K562 (cell line): Measurements from ENCODE around the gene RARS1. TPM values are rescaled to one million over a fixed set of nuclear protein-coding genes. Genes with fewer than 3 reads are reported as not detected.

Experiments used
- ATAC-seq: fragments of 200-7000 bp; cut with Tn5 transposase; 3 replicates; pipeline ENCODE4 v1.9.1; 2020; ENCODE audit warnings: moderate library complexity
- BruUV-seq: library from RNA; stranded (reverse); fragments of 400-500 nt; replicated peaks from 2 replicates; lab custom pipeline; 2021; lab: Mats Ljungman, UMichigan
- CTCF ChIA-PET: fragments of 300-600 bp; formaldehyde crosslinking; extraction: SDS; loops from one replicate; lab custom pipeline; 2021; ENCODE audit warnings: low intra/inter-chr PET ratio; lab: Yijun Ruan, JAX
- POLR2A ChIA-PET: fragments of 300-600, 350-650 bp; sonication (Branson Sonifier 250); formaldehyde crosslinking; extraction: SDS; loops from one replicate; lab custom pipeline; 2021; ENCODE audit warnings: antibody characterized with exemption, inconsistent platforms; lab: Yijun Ruan, JAX
- DNase-seq, 4 experiments: peaks; one replicate each; pipeline versions ENCODE4 v3.0.0 to v3.0.0-alpha.2; 2011 to 2018; ENCODE audit warnings: low spot score in 3 of 4, mixed read lengths in 3 of 4; ENCODE audit errors: extremely low read depth in 1 of 4
- FAIRE-seq: peaks from 2 replicates; lab custom pipeline; 2011; peaks lifted over from hg19 to GRCh38; lab: Jason Lieb, UNC
- H2AFZ ChIP-seq: 2 replicates; pipeline ENCODE4 v1.6.0; 2011; ENCODE audit warnings: low read depth, low read length, control low read depth, inconsistent platforms
- H3K27ac ChIP-seq: fragments of 200-600 bp; 3 replicates; pipeline ENCODE4 v1.8.0; 2011; ENCODE audit warnings: low read depth, mild to moderate bottlenecking, control low read depth, inconsistent platforms, low read length, moderate library complexity, mixed read lengths; ENCODE audit errors: extremely low read depth
- H3K27me3 ChIP-seq, 2 experiments: fragments of 300-600 bp in 1 of 2; 2 replicates in 1 of 2; 3 replicates in 1 of 2; pipeline versions ENCODE4 v1.6.0 to v1.8.0; 2011; ENCODE audit warnings: inconsistent platforms in 2 of 2, low read length in 2 of 2, mild to moderate bottlenecking in 1 of 2, mixed read lengths in 1 of 2, moderate library complexity in 1 of 2; ENCODE audit not compliant: control insufficient read depth in 2 of 2, insufficient read depth in 2 of 2
- H3K36me3 ChIP-seq: fragments of 300-600 bp; 3 replicates; pipeline ENCODE4 v1.8.0; 2011; ENCODE audit warnings: mild to moderate bottlenecking, low read length, inconsistent platforms; ENCODE audit not compliant: control insufficient read depth, insufficient read depth
- H3K4me1 ChIP-seq, 2 experiments: fragments of 200-600 bp in 1 of 2; replicated peaks in 1 of 2; 2 replicates in 1 of 2; 3 replicates in 1 of 2; pipeline versions ENCODE4 v1.5.1 to v1.8.0; 2011; ENCODE audit warnings: inconsistent platforms in 2 of 2, low read length in 2 of 2, mild to moderate bottlenecking in 1 of 2, mixed read lengths in 1 of 2, moderate library complexity in 1 of 2; ENCODE audit not compliant: control insufficient read depth in 2 of 2, insufficient read depth in 2 of 2
- H3K4me2 ChIP-seq: 2 replicates; pipeline ENCODE4 v1.6.1; 2011; ENCODE audit warnings: low read length, control low read depth, inconsistent platforms, mixed read lengths; ENCODE audit not compliant: insufficient read depth
- H3K4me3 ChIP-seq: fragments of 200-600 bp; sonication (generic), shearing (Covaris generic); 2 replicates; pipeline ENCODE4 v1.5.1; 2016; ENCODE audit warnings: control low read depth, inconsistent platforms
- H3K79me2 ChIP-seq: fragments of 200-600 bp; 3 replicates; pipeline ENCODE4 v1.8.0; 2011; ENCODE audit warnings: low read length, inconsistent platforms; ENCODE audit not compliant: control insufficient read depth, insufficient read depth
- H3K9ac ChIP-seq, 2 experiments: 2 replicates each; pipeline versions ENCODE4 v1.6.0 to v1.6.1; 2011; ENCODE audit warnings: low read depth in 2 of 2, low read length in 2 of 2, control low read depth in 1 of 2, inconsistent platforms in 1 of 2, mild to moderate bottlenecking in 1 of 2, mixed read lengths in 1 of 2; ENCODE audit not compliant: insufficient read depth in 1 of 2
- H3K9me1 ChIP-seq: one replicate; pipeline ENCODE4 v1.6.0; 2011; ENCODE audit warnings: inconsistent platforms, mild to moderate bottlenecking, low read length, moderate library complexity; ENCODE audit not compliant: control insufficient read depth, insufficient read depth
- H3K9me3 ChIP-seq: replicated peaks from 2 replicates; pipeline ENCODE4 v1.5.1; 2011; ENCODE audit warnings: low read depth, low read length, inconsistent platforms; ENCODE audit not compliant: control insufficient read depth, insufficient read depth
- H4K20me1 ChIP-seq: replicated peaks from 2 replicates; pipeline ENCODE4 v1.6.1; 2011; ENCODE audit warnings: low read length, inconsistent platforms, mixed read lengths; ENCODE audit not compliant: control insufficient read depth, insufficient read depth
- BCOR ChIP-seq: fragments of 450-650 bp; IDR thresholded peaks from 2 replicates; pipeline ENCODE4 v1.6.1; 2016
- FIP1L1 ChIP-seq: fragments of 200-400 bp; formaldehyde crosslinking; IDR thresholded peaks from 2 replicates; pipeline ENCODE4 v1.6.1; 2018; ENCODE audit warnings: mild to moderate bottlenecking, low read depth, low read length; ENCODE audit not compliant: poor library complexity, severe bottlenecking
- KLF1 ChIP-seq: fragments of 450-650 bp; IDR thresholded peaks from 2 replicates; pipeline ENCODE4 v1.6.1; 2016; ENCODE audit warnings: missing genetic modification characterization, missing compliant biosample characterization
- MYNN ChIP-seq, 2 experiments: sonication (generic); formaldehyde crosslinking in 1 of 2; IDR thresholded peaks; 2 replicates each; pipeline versions ENCODE4 v1.5.0 to v1.6.1; 2016 to 2020; ENCODE audit warnings: antibody characterized with exemption in 1 of 2, missing genetic modification reagents in 1 of 2
- RB1 ChIP-seq: fragments of 450-650 bp; IDR thresholded peaks from 2 replicates; pipeline ENCODE4 v1.6.1; 2017; ENCODE audit warnings: low read depth, mild to moderate bottlenecking
- SREBF1 ChIP-seq: fragments of 150-350 bp; IDR thresholded peaks from 2 replicates; pipeline ENCODE4 v1.6.1; 2014; ENCODE audit warnings: antibody characterized with exemption, low read depth, low read length, borderline replicate concordance
- TSHZ1 ChIP-seq: fragments of 250-450 bp; sonication (Bioruptor Pico); IDR thresholded peaks from 2 replicates; pipeline ENCODE4 v1.4.0; 2020; ENCODE audit warnings: mild to moderate bottlenecking, moderate library complexity
- WHSC1 ChIP-seq: IDR thresholded peaks from one replicate; pipeline ENCODE4 v1.6.1; 2012; ENCODE audit warnings: low read length, control low read depth, inconsistent platforms
- ZBTB7A ChIP-seq: IDR thresholded peaks from 2 replicates; pipeline ENCODE4 v1.6.1; 2011; ENCODE audit warnings: low read depth, mild to moderate bottlenecking, low read length, moderate library complexity, borderline replicate concordance; ENCODE audit not compliant: control insufficient read depth
- ZFPM2 ChIP-seq: fragments of 250-450 bp; sonication (Bioruptor Pico); IDR thresholded peaks from 2 replicates; pipeline ENCODE4 v1.5.1; 2022; ENCODE audit warnings: mild to moderate bottlenecking
- ZKSCAN3 ChIP-seq: fragments of 250-450 bp; sonication (Bioruptor Pico); IDR thresholded peaks from 2 replicates; pipeline ENCODE4 v1.4.0; 2020
- ZNF253 ChIP-seq: fragments of 250-450 bp; sonication (Bioruptor Pico); conservative IDR thresholded peaks from 2 replicates; pipeline ENCODE4 v1.6.1; 2021; ENCODE audit warnings: mild to moderate bottlenecking
- ZNF431 ChIP-seq: sonication (generic); formaldehyde crosslinking; IDR thresholded peaks from 2 replicates; pipeline ENCODE4 v1.8.0; 2022; ENCODE audit warnings: mild to moderate bottlenecking, missing genetic modification reagents
- ZNF436 ChIP-seq: fragments of 250-450, 450-650 bp; sonication (Bioruptor Pico); formaldehyde crosslinking; IDR thresholded peaks from 2 replicates; pipeline ENCODE4 v1.7.0; 2020; ENCODE audit warnings: mild to moderate bottlenecking
- ZNF586 ChIP-seq: fragments of 450-650 bp; formaldehyde crosslinking; conservative IDR thresholded peaks from 2 replicates; pipeline ENCODE4 v1.4.0; 2020; ENCODE audit warnings: mild to moderate bottlenecking, moderate library complexity
- WGBS: fragments of 100-300 bp; shearing (Covaris generic); methylation state at CpG from one replicate; pipeline ENCODE4 v1.1.6; 2016; ENCODE audit warnings: low coverage, mixed read lengths; ENCODE audit not compliant: insufficient coverage; ENCODE audit errors: missing lambda C conversion rate; 5-methylcytosine and 5-hydroxymethylcytosine counted together
- in situ Hi-C: fragments of 300-500 bp; cut with MboI; formaldehyde crosslinking; loops from 4 replicates; pipeline ENCODE4 v1.15.0; 2018; ENCODE audit warnings: inconsistent platforms, mixed read lengths
- intact Hi-C: fragments of 100-400 bp; cut with micrococcal nuclease; formaldehyde crosslinking; loops from 2 replicates; pipeline ENCODE4 v1.14.2; 2022
- polyA plus RNA-seq, 8 experiments: library from polyadenylated mRNA; depleted of rRNA in 4 of 8; stranded (reverse) in 5 of 8; unstranded in 3 of 8; fragments of >200 nt; fragmentation: Nextera tagmentation in 2 of 8; fragmentation: Illumina TruSeq in 1 of 8; extraction: Ambion mirVana in 2 of 8; extraction: Trizol in 1 of 8; gene quantifications; 2 replicates each; pipeline versions ENCODE4 v1.2.1 to v1.2.3, GENCODE V29; 2011 to 2014; ENCODE audit warnings: inconsistent platforms in 1 of 8, missing spikeins in 1 of 8
- total RNA-seq, 7 experiments: library from RNA; depleted of rRNA in 6 of 7; stranded (reverse); fragments of >200 nt in 6 of 7; fragmentation: Illumina TruSeq in 2 of 7; extraction: Trizol in 2 of 7; gene quantifications; 2 replicates each; pipeline versions ENCODE4 v1.2.1 to v1.2.3, GENCODE V29; 2011 to 2021; ENCODE audit warnings: low replicate concordance in 1 of 7

The RARS1 gene
- total and polyA plus RNA-seq, 9 of the 15 experiments (the other 6 are each of a cell fraction or from before 2014, with no cell fraction given): 109 to 196 (median 139) TPM

GRCh38 chr5:168525856-168526255, 39.6 kb downstream of the RARS1 start:
- Histone ChIP-seq H3K4me2 (no peak overlapping the region), H3K9me3 (no peaks in the 10 kb centered on the region), H3K79me2 (no peaks in the 10 kb centered on the region), H3K9ac (no peak overlapping the region), H4K20me1 (no peaks in the 10 kb centered on the region), H3K4me1 (no peaks in the 10 kb centered on the region), H3K27me3 (peaks cover 0 to 10% of the 10 kb centered on the region in 2 experiments; a peak in 2 of 5 replicates), H3K27ac (no peak overlapping the region), H3K9me1 (no peaks in the 10 kb centered on the region), H2AFZ (no peak overlapping the region), H3K36me3 (no peaks in the 10 kb centered on the region), H3K4me3 (no peak overlapping the region)
- in situ Hi-C loops (no loop called here), intact Hi-C loops (no loop called here)
- CTCF ChIA-PET: no interaction called here
- no peak for ATAC-seq
- no peak for DNase-seq
- POLR2A ChIA-PET: no interaction called here
- FAIRE-seq: no peak
- WGBS: 10% methylated on average over 2 of the region's 2 CpGs
- BruUV-seq: no TSS peak
- TF ChIP-seq ZNF586 (CRISPR knock-in tag): no peak
- TF ChIP-seq KLF1: no peak
- TF ChIP-seq FIP1L1: no peak
- TF ChIP-seq WHSC1: no peak
- TF ChIP-seq ZBTB7A: no peak
- TF ChIP-seq ZNF431 (CRISPR knock-in tag): no peak
- no peak for TF ChIP-seq ZNF253 (CRISPR knock-in tag)
- no peak for TF ChIP-seq TSHZ1
- no peak for TF ChIP-seq ZKSCAN3 (CRISPR knock-in tag)
- TF ChIP-seq RB1: no peak
- TF ChIP-seq MYNN (IDR thresholded peaks at IDR 0.05): no peak
- TF ChIP-seq MYNN (CRISPR knock-in tag; IDR thresholded peaks at IDR 0.05): no peak
- no peak for TF ChIP-seq BCOR
- no peak for TF ChIP-seq ZFPM2 (CRISPR knock-in tag)
- TF ChIP-seq ZNF436: no peak
- TF ChIP-seq SREBF1: no peak
